ENCODE measurements around the gene RASL10B. TPM values are rescaled to one million over a fixed set of nuclear protein-coding genes. Genes with fewer than 3 reads are reported as not detected.

RASL10B gene
- total RNA-seq, 1 donor from 2014 or later: 9.1 TPM

GRCh38 chr17:35728551-35728950, 2.9 kb upstream of the RASL10B start:
- Histone ChIP-seq H3K36me3 (peaks cover 0 to 24% of the 10 kb centered on the region in 2 donors), H3K4me1 (peaks cover 50% of the 10 kb centered on the region), H3K27ac (no peak overlapping the region), H3K27me3 (no peaks in the 10 kb centered on the region), H3K4me3 (no peak overlapping the region), H3K9me3 (no peaks in the 10 kb centered on the region)
- intact Hi-C loops (cut with DNase I): no loop called here
- peak in 1 of 2 donors; percentile 47 for DNase-seq (ENCODE audit: extremely low spot score in 2 of 2)
- TF ChIP-seq POLR2AphosphoS5 (IDR thresholded peaks at IDR 0.05; ENCODE audit: insufficient read depth in 1 of 2, low read depth in 1 of 2): no peak
- no peak for TF ChIP-seq POLR2A (IDR thresholded peaks at IDR 0.05)
- no peak for TF ChIP-seq CTCF (IDR thresholded peaks at IDR 0.05)

GRCh38 chr17:35729405-35729833, 2.0 kb upstream of the RASL10B start:
- Histone ChIP-seq H3K36me3 (peaks cover 0 to 15% of the 10 kb centered on the region in 2 donors), H3K27me3 (no peaks in the 10 kb centered on the region), H3K4me3 (no peak overlapping the region), H3K4me1 (peaks cover 50% of the 10 kb centered on the region), H3K9me3 (no peaks in the 10 kb centered on the region), H3K27ac (no peak overlapping the region)
- DNase-seq (ENCODE audit: extremely low spot score in 2 of 2): peak in 1 of 2 donors; percentile 72
- TF ChIP-seq POLR2A (IDR thresholded peaks at IDR 0.05) (no peak), POLR2AphosphoS5 (IDR thresholded peaks at IDR 0.05; ENCODE audit: insufficient read depth in 1 of 2, low read depth in 1 of 2) (no peak), CTCF (IDR thresholded peaks at IDR 0.05) (no peak)
- intact Hi-C loops (cut with DNase I): no loop called here

GRCh38 chr17:35730400-35731005, 936 bp upstream of the RASL10B start:
- intact Hi-C loops (cut with DNase I): no loop called here
- Histone ChIP-seq H3K4me1 (peaks cover 43% of the 10 kb centered on the region), H3K9me3 (no peaks in the 10 kb centered on the region), H3K36me3 (peaks cover 0 to 4% of the 10 kb centered on the region in 2 donors), H3K27me3 (no peaks in the 10 kb centered on the region), H3K4me3 (no peak overlapping the region), H3K27ac (no peak overlapping the region)
- TF ChIP-seq POLR2A (IDR thresholded peaks at IDR 0.05) (no peak), POLR2AphosphoS5 (IDR thresholded peaks at IDR 0.05; ENCODE audit: insufficient read depth in 1 of 2, low read depth in 1 of 2) (no peak), CTCF (IDR thresholded peaks at IDR 0.05) (no peak)
- DNase-seq (ENCODE audit: extremely low spot score in 2 of 2): no peak

- H3K36me3 ChIP-seq: no peaks in the 10 kb centered on the region
- H3K4me3 ChIP-seq: peak overlapping the region; percentile 62 to 71
- peak overlapping the region; percentile 44 for H3K27ac ChIP-seq
- no peak for TF ChIP-seq CTCF (IDR thresholded peaks at IDR 0.05)
- TF ChIP-seq POLR2A (IDR thresholded peaks at IDR 0.05): no peak
- intact Hi-C loops (cut with DNase I): no loop called here
- H3K27me3 ChIP-seq: no peaks in the 10 kb centered on the region
- DNase-seq (ENCODE audit: extremely low spot score in 2 of 2): peak in 1 of 2 donors; percentile 90
- H3K9me3 ChIP-seq: no peaks in the 10 kb centered on the region
- peaks cover 28% of the 10 kb centered on the region for H3K4me1 ChIP-seq
These were observed 722 bp downstream of the RASL10B start for GRCh38 chr17:35731917-35732805.

GRCh38 chr17:35732806-35733136, 1.3 kb downstream of the RASL10B start:
- H3K9me3 ChIP-seq: no peaks in the 10 kb centered on the region
- no peaks in the 10 kb centered on the region for H3K27me3 ChIP-seq
- H3K4me3 ChIP-seq: peak overlapping the region in 1 of 2 donors; percentile 71
- DNase-seq (ENCODE audit: extremely low spot score in 2 of 2): no peak
- peaks cover 24% of the 10 kb centered on the region for H3K4me1 ChIP-seq
- no peak for TF ChIP-seq CTCF (IDR thresholded peaks at IDR 0.05)
- no peak for TF ChIP-seq POLR2A (IDR thresholded peaks at IDR 0.05)
- TF ChIP-seq POLR2AphosphoS5 (IDR thresholded peaks at IDR 0.05; ENCODE audit: insufficient read depth in 1 of 2, low read depth in 1 of 2): no peak
- intact Hi-C loops (cut with DNase I): no loop called here
- H3K36me3 ChIP-seq: no peaks in the 10 kb centered on the region
- no peak overlapping the region for H3K27ac ChIP-seq
